T-helper 2 cell treated with Interferon-gamma antibody and Interleukin-4, amounts not matched to agents 100 ng/mL and 5 ng/mL, for 36 hours (primary cell): ENCODE measurements around the gene PTGFRN. TPM values are rescaled to one million over a fixed set of nuclear protein-coding genes. Genes with fewer than 3 reads are reported as not detected.

Experiments used
- intact Hi-C: fragments of 100-400 bp; cut with micrococcal nuclease; formaldehyde crosslinking; loops from one replicate; pipeline ENCODE4 v1.15.1; 2023
- total RNA-seq: library from RNA; stranded (reverse); gene quantifications from 2 replicates; pipeline ENCODE4 v1.2.3, GENCODE V29; 2022

PTGFRN gene
- total RNA-seq, 1 donor from 2014 or later = 4.3 TPM

GRCh38 chr1:116886291-116886878, 23.3 kb upstream of the PTGFRN start:
- intact Hi-C loops = no loop called here

GRCh38 chr1:116887212-116887611, 22.5 kb upstream of the PTGFRN start:
- intact Hi-C loops = no loop called here

- intact Hi-C loops = no loop called here
Measured at GRCh38 chr1:116889380-116889779, 20.3 kb upstream of the PTGFRN start.

GRCh38 chr1:116891396-116892079, 18.2 kb upstream of the PTGFRN start:
- intact Hi-C loops = no loop called here

- intact Hi-C loops = no loop called here
Measured at GRCh38 chr1:116895073-116895472, 14.6 kb upstream of the PTGFRN start.

- intact Hi-C loops = no loop called here
Measured at GRCh38 chr1:116899529-116899928, 10.2 kb upstream of the PTGFRN start.

GRCh38 chr1:116900471-116901365, 9.0 kb upstream of the PTGFRN start:
- intact Hi-C loops = no loop called here

GRCh38 chr1:116902027-116902426, 7.7 kb upstream of the PTGFRN start:
- intact Hi-C loops = no loop called here

- intact Hi-C loops = no loop called here
Measured at GRCh38 chr1:116902723-116903383, 6.9 kb upstream of the PTGFRN start.

GRCh38 chr1:116904791-116905320, 4.9 kb upstream of the PTGFRN start:
- intact Hi-C loops = no loop called here

GRCh38 chr1:116906812-116907211, 2.9 kb upstream of the PTGFRN start:
- intact Hi-C loops = no loop called here

GRCh38 chr1:116907351-116907750, 2.4 kb upstream of the PTGFRN start:
- intact Hi-C loops = no loop called here

GRCh38 chr1:116908266-116908665, 1.4 kb upstream of the PTGFRN start:
- intact Hi-C loops = no loop called here

GRCh38 chr1:116908820-116909511, 750 bp upstream of the PTGFRN start:
- intact Hi-C loops = no loop called here

GRCh38 chr1:116910379-116911187, 867 bp downstream of the PTGFRN start:
- intact Hi-C loops = loop anchor here (2.0 kb wide), 1 partner anchor 22 kb away; no protein-coding TSS in a partner anchor

- intact Hi-C loops = loop anchor here (2.0 kb wide), 1 partner anchor 22 kb away; no protein-coding TSS in a partner anchor
Measured at GRCh38 chr1:116911188-116911553, 1.5 kb downstream of the PTGFRN start.

- intact Hi-C loops = loop anchor here (2.0 kb wide), 1 partner anchor 21 kb away; no protein-coding TSS in a partner anchor
Measured at GRCh38 chr1:116911779-116912469, 2.2 kb downstream of the PTGFRN start.

GRCh38 chr1:116912846-116913245, 3.1 kb downstream of the PTGFRN start:
- intact Hi-C loops = no loop called here

GRCh38 chr1:116913941-116914340, 4.2 kb downstream of the PTGFRN start:
- intact Hi-C loops = no loop called here
